HEK293 (cell line): Measurements from ENCODE around the gene DEDD2.

Source experiments
- CTCF ChIA-PET: fragments of 350-600 bp; formaldehyde crosslinking; extraction: SDS; loops from one replicate; lab custom pipeline; 2021; ENCODE audit warnings: antibody characterized with exemption; lab: Yijun Ruan, JAX
- POLR2A ChIA-PET: fragments of 300-600 bp; formaldehyde crosslinking; extraction: SDS; loops from one replicate; lab custom pipeline; 2020; ENCODE audit warnings: antibody characterized with exemption, inconsistent platforms; lab: Yijun Ruan, JAX
- H3K27ac ChIP-seq: fragments of 200-500 bp; sonication (Bioruptor generic); 2 replicates; pipeline ENCODE4 v1.5.1; 2014; ENCODE audit warnings: low read depth, low read length, control low read depth, inconsistent platforms; ENCODE audit errors: extremely low read depth
- H3K36me3 ChIP-seq, 2 experiments: fragments of 200-500 bp in 1 of 2; sonication (Bioruptor generic) in 1 of 2; 1 replicate in 1 of 2; 2 replicates in 1 of 2; pipeline ENCODE4 v1.5.1; 2014 to 2017; ENCODE audit warnings: inconsistent platforms in 2 of 2, low read length in 2 of 2; ENCODE audit not compliant: control insufficient read depth in 2 of 2, insufficient read depth in 1 of 2
- H3K4me1 ChIP-seq: fragments of 200-500 bp; sonication (Bioruptor generic); 2 replicates; pipeline ENCODE4 v1.5.1; 2014; ENCODE audit warnings: mild to moderate bottlenecking, low read length, inconsistent platforms; ENCODE audit not compliant: control insufficient read depth, insufficient read depth
- H3K4me3 ChIP-seq: 2 replicates; pipeline ENCODE4 v1.5.1; 2011; ENCODE audit warnings: low read depth, mild to moderate bottlenecking, control low read depth, low read length, moderate library complexity
- H3K9me3 ChIP-seq: fragments of 200-500 bp; sonication (Bioruptor generic); 2 replicates; pipeline ENCODE4 v1.5.1; 2014; ENCODE audit warnings: low read depth, low read length, inconsistent platforms; ENCODE audit not compliant: control insufficient read depth, insufficient read depth
- IKZF3 ChIP-seq: fragments of 450-650 bp; IDR thresholded peaks from 2 replicates; pipeline ENCODE4 v1.5.0; 2018; ENCODE audit warnings: missing biosample characterization, mild to moderate bottlenecking, missing genetic modification characterization, moderate library complexity
- KLF8 ChIP-seq: fragments of 450-650 bp; formaldehyde crosslinking; IDR thresholded peaks from 2 replicates; pipeline ENCODE4 v1.5.1; 2016; ENCODE audit warnings: missing biosample characterization, missing genetic modification characterization
- PATZ1 ChIP-seq: fragments of 450-650 bp; formaldehyde crosslinking; IDR thresholded peaks from 2 replicates; pipeline ENCODE4 v1.5.1; 2016; ENCODE audit warnings: missing biosample characterization, missing genetic modification characterization
- PRDM4 ChIP-seq: fragments of 450-650 bp; formaldehyde crosslinking; IDR thresholded peaks from 2 replicates; pipeline ENCODE4 v1.5.1; 2017; ENCODE audit warnings: missing biosample characterization, missing genetic modification characterization
- RBAK ChIP-seq: fragments of 450-650 bp; formaldehyde crosslinking; IDR thresholded peaks from 2 replicates; pipeline ENCODE4 v1.5.1; 2016; ENCODE audit warnings: missing biosample characterization, missing genetic modification characterization
- SCRT1 ChIP-seq: fragments of 450-650 bp; formaldehyde crosslinking; IDR thresholded peaks from 2 replicates; pipeline ENCODE4 v1.5.1; 2016; ENCODE audit warnings: missing biosample characterization, missing genetic modification characterization, borderline replicate concordance
- ZNF133 ChIP-seq: fragments of 450-650 bp; formaldehyde crosslinking; IDR thresholded peaks from 2 replicates; pipeline ENCODE4 v1.5.1; 2016; ENCODE audit warnings: missing biosample characterization, missing genetic modification characterization
- ZNF155 ChIP-seq: fragments of 450-650 bp; formaldehyde crosslinking; IDR thresholded peaks from 2 replicates; pipeline ENCODE4 v1.5.1; 2016; ENCODE audit warnings: missing biosample characterization, missing genetic modification characterization
- ZNF18 ChIP-seq: fragments of 450-650 bp; formaldehyde crosslinking; IDR thresholded peaks from 2 replicates; pipeline ENCODE4 v1.5.1; 2016; ENCODE audit warnings: missing biosample characterization, missing genetic modification characterization
- ZNF2 ChIP-seq: fragments of 450-650 bp; formaldehyde crosslinking; IDR thresholded peaks from 2 replicates; pipeline ENCODE4 v1.5.1; 2016; ENCODE audit warnings: missing biosample characterization, missing genetic modification characterization
- ZNF433 ChIP-seq: fragments of 450-650 bp; formaldehyde crosslinking; IDR thresholded peaks from 2 replicates; pipeline ENCODE4 v1.5.1; 2016; ENCODE audit warnings: missing biosample characterization, missing genetic modification characterization, low read depth
- ZNF561 ChIP-seq: fragments of 450-650 bp; IDR thresholded peaks from 2 replicates; pipeline ENCODE4 v1.5.1; 2018; ENCODE audit warnings: missing biosample characterization, missing genetic modification characterization, borderline replicate concordance
- ZNF621 ChIP-seq: fragments of 450-650 bp; formaldehyde crosslinking; IDR thresholded peaks from 2 replicates; pipeline ENCODE4 v1.5.1; 2017; ENCODE audit warnings: missing biosample characterization, missing genetic modification characterization
- ZNF639 ChIP-seq: fragments of 450-650 bp; formaldehyde crosslinking; IDR thresholded peaks from 2 replicates; pipeline ENCODE4 v1.5.1; 2016; ENCODE audit warnings: missing biosample characterization, missing genetic modification characterization
- ZNF664 ChIP-seq: fragments of 450-650 bp; formaldehyde crosslinking; IDR thresholded peaks from 2 replicates; pipeline ENCODE4 v1.5.1; 2016; ENCODE audit warnings: missing biosample characterization, missing genetic modification characterization
- ZNF677 ChIP-seq: fragments of 450-650 bp; IDR thresholded peaks from 2 replicates; pipeline ENCODE4 v1.5.0; 2018; ENCODE audit warnings: missing biosample characterization, mild to moderate bottlenecking, missing genetic modification characterization, moderate library complexity
- ZNF704 ChIP-seq: fragments of 450-650 bp; formaldehyde crosslinking; IDR thresholded peaks from 2 replicates; pipeline ENCODE4 v1.5.1; 2016; ENCODE audit warnings: missing biosample characterization, missing genetic modification characterization
- ZNF76 ChIP-seq: fragments of 450-650 bp; formaldehyde crosslinking; IDR thresholded peaks from 2 replicates; pipeline ENCODE4; 2016; ENCODE audit warnings: low read depth, missing biosample characterization, missing genetic modification characterization, borderline replicate concordance
- ZNF791 ChIP-seq: fragments of 450-650 bp; formaldehyde crosslinking; IDR thresholded peaks from 2 replicates; pipeline ENCODE4 v1.5.1; 2016; ENCODE audit warnings: missing biosample characterization, missing genetic modification characterization
- ZNF830 ChIP-seq: fragments of 450-650 bp; IDR thresholded peaks from 2 replicates; pipeline ENCODE4 v1.5.0; 2018; ENCODE audit warnings: missing biosample characterization, missing genetic modification characterization, low read depth, mild to moderate bottlenecking, moderate library complexity

Gene DEDD2

GRCh38 chr19:42172261-42172660 lies 45.2 kb downstream of the DEDD2 start:
- Histone ChIP-seq H3K4me1 (peaks cover 7% of the 10 kb centered on the region), H3K4me3 (no peak overlapping the region), H3K36me3 (no peaks in the 10 kb centered on the region), H3K9me3 (no peaks in the 10 kb centered on the region), H3K27ac (no peak overlapping the region)
- ChIA-PET POLR2A (no interaction called here), CTCF (interaction anchor here (0.5 to 0.9 kb wide), 3 partner anchors 11 to 149 kb away, joined by 3 to 5 read pairs (median 5); no protein-coding TSS in a partner anchor)
- TF ChIP-seq KLF8 (tag by site-specific recombination) (no peak), ZNF155 (tag by site-specific recombination) (no peak), ZNF561 (tag by site-specific recombination) (no peak), IKZF3 (tag by site-specific recombination) (no peak), ZNF18 (tag by site-specific recombination) (no peak), RBAK (tag by site-specific recombination) (no peak), ZNF791 (no peak), ZNF2 (tag by site-specific recombination) (no peak), ZNF76 (tag by site-specific recombination) (no peak), PRDM4 (no peak), ZNF704 (tag by site-specific recombination) (no peak), ZNF677 (tag by site-specific recombination) (no peak), ZNF621 (tag by site-specific recombination) (no peak), ZNF664 (tag by site-specific recombination) (no peak), ZNF639 (no peak), SCRT1 (tag by site-specific recombination) (no peak), ZNF133 (no peak), ZNF830 (no peak), ZNF433 (tag by site-specific recombination) (no peak), PATZ1 (tag by site-specific recombination) (no peak)
